LNCaP clone FGC (cell line): ENCODE data around the gene MACROD2.

ENCODE experiments used
- DNase-seq: peaks from one replicate; pipeline ENCODE4 v3.0.0-alpha.2; 2011; ENCODE audit warnings: low read depth
- H3K4me3 ChIP-seq: 2 replicates; pipeline ENCODE4 v1.5.1; 2011; ENCODE audit warnings: mild to moderate bottlenecking, low read depth, low read length, control low read depth
- TF ChIP-seq, protein P1 (sequence below): IDR thresholded peaks from 2 replicates; pipeline ENCODE4 v1.5.1; 2012; ENCODE audit warnings: mild to moderate bottlenecking; ENCODE audit not compliant: control insufficient read depth, insufficient read depth; ENCODE audit errors: extremely low read depth

Gene MACROD2

DNA sequence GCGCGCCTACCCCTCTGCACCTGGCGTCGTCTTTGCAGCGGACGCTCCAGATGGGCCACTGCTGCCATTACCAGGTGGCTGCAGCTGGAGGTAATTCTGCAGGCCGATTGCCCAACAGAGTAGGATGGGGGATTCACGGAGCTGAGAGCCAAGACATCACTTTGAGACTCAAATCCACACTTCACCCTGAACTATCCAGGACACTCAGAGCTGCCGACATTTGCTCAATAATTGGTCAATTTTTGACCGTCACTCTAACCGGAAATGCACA, 1037.0 kb downstream of the MACROD2 start:
- DNase-seq, result no peak
- TF ChIP-seq, protein P1, sequence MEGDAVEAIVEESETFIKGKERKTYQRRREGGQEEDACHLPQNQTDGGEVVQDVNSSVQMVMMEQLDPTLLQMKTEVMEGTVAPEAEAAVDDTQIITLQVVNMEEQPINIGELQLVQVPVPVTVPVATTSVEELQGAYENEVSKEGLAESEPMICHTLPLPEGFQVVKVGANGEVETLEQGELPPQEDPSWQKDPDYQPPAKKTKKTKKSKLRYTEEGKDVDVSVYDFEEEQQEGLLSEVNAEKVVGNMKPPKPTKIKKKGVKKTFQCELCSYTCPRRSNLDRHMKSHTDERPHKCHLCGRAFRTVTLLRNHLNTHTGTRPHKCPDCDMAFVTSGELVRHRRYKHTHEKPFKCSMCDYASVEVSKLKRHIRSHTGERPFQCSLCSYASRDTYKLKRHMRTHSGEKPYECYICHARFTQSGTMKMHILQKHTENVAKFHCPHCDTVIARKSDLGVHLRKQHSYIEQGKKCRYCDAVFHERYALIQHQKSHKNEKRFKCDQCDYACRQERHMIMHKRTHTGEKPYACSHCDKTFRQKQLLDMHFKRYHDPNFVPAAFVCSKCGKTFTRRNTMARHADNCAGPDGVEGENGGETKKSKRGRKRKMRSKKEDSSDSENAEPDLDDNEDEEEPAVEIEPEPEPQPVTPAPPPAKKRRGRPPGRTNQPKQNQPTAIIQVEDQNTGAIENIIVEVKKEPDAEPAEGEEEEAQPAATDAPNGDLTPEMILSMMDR, result no peak

DNA sequence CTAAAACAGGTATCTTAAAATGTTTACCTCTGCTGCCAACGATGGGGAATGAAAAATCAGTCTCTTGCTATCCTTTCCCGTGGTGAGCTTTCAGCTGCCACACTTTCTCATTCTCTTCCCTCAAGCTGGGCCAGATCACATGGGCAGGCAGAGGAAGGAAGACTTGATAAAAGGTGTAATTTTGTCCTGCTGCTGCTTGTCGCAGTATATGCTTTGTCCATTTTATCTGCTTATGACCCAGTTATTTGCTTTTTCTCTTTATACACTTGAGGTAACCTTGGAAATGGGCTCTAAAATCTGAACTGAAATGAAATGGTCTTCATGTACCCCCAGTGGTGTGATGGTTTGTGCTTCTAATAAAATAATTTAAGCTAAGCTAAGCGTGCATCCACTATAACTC, 1038.0 kb downstream of the MACROD2 start:
- no peak for DNase-seq
- no peak overlapping the region for H3K4me3 ChIP-seq
- TF ChIP-seq, protein P1, result no peak

More for the DNA sequence above, 1037.0 kb downstream of the MACROD2 start:
- H3K4me3 ChIP-seq, result no peak overlapping the region

DNA sequence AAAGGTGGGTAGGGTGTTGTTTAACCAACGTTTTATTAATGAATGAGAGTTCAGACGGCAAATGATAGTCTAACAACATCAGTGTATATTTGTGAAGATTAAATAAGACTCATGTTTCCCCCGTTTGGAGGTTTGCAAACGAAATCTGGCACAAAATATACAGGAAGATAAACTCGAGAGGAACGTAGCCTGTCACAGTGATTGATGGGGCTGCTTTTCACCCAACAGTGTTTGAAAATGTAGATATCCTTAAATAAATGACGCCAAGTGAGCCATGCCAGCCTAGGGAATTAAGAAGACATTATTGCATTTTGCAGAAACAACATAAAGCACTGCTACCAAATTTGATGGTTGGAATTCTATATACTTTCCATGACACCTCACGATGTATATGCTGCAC, 1038.6 kb downstream of the MACROD2 start:
- H3K4me3 ChIP-seq, result no peak overlapping the region
- TF ChIP-seq, protein P1, result no peak
- DNase-seq, result no peak

DNA sequence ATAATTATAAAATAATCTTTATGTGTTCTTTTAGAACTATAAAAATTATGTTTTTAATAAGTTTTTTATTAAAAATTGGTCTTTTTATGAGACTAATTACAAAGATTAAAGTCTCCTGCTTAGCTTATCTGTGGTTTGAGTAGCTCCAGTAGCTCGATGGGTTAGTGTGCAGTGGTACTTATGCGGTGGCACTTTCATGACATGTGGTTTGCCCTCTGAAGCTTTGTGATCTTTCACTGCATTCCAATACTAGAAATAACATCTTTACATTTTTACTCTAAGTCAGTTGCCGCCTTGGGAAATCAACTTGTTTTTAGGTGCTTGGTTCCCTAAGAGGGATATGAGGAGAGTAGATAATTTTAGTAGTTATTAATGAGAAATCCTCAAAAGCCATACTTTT, 1041.6 kb downstream of the MACROD2 start:
- TF ChIP-seq, protein P1, result no peak
- no peak for DNase-seq
- no peak overlapping the region for H3K4me3 ChIP-seq

DNA sequence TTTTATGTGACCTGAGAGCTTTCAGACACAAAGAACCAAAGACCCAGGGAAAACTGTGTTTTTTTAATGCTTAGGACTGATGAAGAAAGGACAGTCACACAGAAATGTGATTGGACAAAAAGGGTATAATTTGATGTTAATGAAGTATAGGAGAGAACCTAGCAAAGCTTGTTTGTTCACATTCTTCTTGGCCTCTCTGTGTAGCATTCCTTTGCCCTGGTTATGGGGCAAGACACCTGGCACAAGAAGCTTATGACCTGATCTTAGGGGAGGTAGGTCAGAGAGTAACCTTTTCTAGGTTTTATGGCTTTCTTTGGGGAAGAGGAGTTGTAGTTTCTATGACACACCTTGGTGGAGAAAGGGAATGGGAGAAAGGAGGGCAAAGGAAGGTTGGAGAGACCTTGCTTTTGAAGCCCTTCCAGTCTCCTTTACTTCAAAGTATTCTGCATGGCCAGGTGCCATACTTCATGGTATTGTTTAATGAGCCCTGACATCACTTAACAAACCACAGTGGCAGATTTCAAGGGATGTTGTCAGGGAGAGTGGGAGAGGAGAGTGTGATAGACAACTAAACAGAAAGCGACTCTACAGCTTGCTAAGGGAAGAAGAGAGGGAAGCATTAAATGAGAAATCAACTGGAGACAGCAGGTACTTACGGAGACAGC, 1043.9 kb downstream of the MACROD2 start:
- DNase-seq, result no peak
- TF ChIP-seq, protein P1, result no peak
- no peak overlapping the region for H3K4me3 ChIP-seq

DNA sequence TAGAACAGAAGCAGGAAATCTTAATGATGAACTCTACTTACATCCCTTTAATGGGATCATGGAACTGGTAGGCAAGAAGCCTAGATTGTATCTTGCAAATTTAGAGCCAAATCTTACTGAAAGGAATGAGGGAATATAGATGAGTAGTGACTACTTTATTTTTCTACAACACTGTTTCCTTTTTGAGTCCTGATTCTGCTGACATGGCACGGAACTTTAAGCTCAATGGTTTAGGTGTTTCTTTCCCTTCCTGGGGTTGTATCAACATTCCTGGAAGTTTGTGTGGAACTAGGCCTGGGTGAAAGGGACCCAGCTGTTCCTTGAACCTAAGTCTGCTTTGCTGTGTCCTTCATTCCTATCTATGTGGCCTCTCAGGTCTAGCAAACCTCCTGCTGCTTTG, 1047.4 kb downstream of the MACROD2 start:
- H3K4me3 ChIP-seq, result no peak overlapping the region
- TF ChIP-seq, protein P1, result no peak
- no peak for DNase-seq

DNA sequence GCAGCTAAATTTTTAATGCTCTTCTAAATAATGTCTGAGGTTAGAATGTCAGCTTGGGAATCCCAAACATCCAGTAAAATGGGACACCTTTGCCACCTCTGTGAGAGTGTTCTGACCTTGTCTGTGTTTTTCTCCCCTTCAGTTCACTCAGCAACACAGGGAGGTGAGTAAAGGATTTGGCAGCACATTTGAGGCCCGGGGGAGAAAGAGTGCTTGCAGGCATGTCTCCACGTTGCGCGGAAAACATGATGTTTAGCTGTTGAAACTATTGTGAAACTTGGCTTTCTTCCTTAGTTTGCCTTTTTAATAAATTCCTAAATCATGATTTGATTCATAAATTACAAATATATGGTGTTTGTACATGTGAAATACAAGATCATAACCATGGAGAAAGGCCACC, 1049.9 kb downstream of the MACROD2 start:
- no peak for DNase-seq

More for the DNA sequence above, 1049.9 kb downstream of the MACROD2 start:
- no peak overlapping the region for H3K4me3 ChIP-seq
- TF ChIP-seq, protein P1, result no peak
